HG03439 (cell line): Measurements from ENCODE around the gene CPA2.
"Not testable (repeated sequence)": the region's sequence is repeated elsewhere in the genome, so short reads cannot be mapped to it uniquely, and the experiment has no call there.

Source experiments
- ATAC-seq: cut with Tn5 transposase; IDR thresholded peaks from one replicate; pipeline ENCODE4 v1.9.1; 2021; ENCODE audit warnings: mild to moderate bottlenecking, moderate library complexity; ENCODE audit not compliant: unreplicated experiment

The CPA2 gene

DNA sequence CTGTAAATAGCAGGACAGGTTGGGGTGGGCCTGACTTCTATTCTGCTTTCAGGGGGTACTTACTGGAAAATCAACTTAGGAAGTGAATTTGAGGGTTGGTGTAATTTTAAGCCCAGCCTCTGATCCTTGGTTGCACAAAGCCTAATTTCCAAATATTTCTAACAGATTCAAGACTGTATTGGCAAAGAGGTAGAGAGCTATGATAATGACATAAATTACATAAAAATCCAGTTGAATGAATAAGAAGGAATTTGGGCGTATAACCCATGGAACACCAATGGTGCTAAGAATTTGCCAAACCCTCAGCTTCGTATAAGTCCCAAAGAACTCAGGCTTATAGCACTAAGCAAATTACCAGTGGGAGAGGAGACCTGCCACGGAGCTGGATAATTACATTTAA, 38.2 kb downstream of the CPA2 start:
- ATAC-seq, result no peak

- no peak for ATAC-seq
Measured at GRCh38 chr7:130305433-130306042, 38.9 kb downstream of the CPA2 start.

GRCh38 chr7:130309986-130310385, 43.3 kb downstream of the CPA2 start:
- ATAC-seq, result no peak

DNA sequence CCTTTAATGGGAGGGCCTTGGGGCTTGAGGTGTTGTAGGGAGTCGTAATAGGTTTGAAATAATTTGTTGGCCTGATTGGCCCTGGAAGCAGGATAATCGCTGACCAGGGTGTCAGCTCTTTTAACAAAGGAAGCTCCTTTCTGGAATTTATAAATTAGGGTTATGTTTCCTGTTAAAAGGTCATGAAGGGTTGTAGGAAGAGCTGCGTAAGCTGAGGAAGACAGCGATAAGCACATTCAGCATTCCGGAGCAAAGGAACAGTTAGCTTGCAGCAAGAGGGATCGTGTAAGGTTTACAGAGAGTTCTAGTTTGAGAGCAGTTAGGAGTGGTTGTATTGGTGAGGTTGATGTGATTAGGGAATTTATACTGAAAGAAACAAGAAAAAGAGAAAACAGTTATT, 47.6 kb downstream of the CPA2 start:
- ATAC-seq, result no peak

DNA sequence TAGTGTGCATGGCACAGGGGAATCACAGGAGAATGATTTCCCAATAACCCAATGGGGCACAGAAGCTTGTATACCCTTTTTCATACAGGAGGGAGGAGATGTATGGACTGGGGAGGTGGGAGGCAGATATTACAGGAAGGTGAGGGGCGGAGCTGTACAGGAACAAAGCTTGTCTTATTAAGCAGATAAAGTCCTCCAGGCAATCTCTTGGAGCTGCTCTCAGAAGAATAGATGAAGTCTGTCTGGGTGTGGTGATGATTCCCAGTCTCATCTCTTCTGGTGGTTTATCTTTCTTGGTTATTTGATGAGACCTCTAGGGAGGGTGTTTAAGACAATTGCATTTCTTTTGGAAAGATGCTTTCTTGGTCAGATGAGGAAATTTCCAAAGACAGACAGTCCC, 52.9 kb downstream of the CPA2 start:
- ATAC-seq, result no peak

DNA sequence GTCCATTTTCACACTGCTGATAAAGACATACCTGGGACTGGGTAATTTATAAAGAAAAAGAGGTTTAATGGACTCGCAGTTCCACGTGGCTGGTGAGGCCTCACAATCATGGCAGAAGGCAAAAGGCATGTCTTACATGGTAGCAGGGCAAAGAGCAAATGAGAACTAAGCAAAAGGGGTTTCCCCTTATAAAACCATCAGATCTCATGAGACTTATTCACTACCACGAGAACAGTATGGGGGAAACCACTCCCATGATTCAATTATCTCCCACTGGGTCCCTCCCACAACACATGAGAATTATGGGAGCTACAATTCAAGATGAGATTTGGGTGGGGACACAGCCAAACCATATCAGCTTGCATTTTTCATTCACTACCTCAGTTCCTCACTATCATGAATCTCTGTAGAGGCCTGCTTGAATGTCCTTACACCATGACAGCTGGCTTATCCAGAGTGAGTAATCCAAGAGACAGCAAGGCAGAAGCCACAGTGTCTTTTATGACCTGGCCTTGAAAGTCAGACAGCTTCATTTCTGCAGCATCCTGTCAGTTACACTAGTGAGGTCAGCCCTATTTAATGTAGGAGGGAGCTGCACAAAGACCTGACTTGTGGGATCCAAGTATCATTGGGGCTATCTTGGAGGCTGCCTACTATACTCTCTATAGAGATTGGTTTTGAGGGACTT, 55.0 kb downstream of the CPA2 start:
- ATAC-seq, result not testable (repeated sequence)

- ATAC-seq, result no peak
Measured at GRCh38 chr7:130322615-130323014, 56.0 kb downstream of the CPA2 start.

GRCh38 chr7:130324306-130324943, 57.8 kb downstream of the CPA2 start:
- no peak for ATAC-seq

DNA sequence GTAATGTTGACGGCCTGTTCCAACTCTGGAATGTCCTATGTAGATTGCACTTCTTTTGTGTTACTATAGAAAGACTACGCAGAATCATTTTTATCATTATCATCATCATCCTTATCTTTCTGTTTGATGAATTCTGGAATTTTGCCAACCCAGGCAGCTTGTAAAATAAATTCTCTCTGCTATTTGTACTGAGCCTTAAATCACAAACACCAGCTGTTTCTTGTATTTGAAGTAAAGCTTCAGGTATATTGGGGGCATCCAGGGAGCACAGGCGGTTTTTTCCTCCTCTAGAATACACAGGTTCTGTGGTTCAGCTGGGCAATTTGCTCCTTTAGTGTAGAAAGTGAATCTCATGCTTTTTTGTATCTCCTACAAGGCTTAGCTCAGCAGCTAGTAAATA, 63.0 kb downstream of the CPA2 start:
- no peak for ATAC-seq

DNA sequence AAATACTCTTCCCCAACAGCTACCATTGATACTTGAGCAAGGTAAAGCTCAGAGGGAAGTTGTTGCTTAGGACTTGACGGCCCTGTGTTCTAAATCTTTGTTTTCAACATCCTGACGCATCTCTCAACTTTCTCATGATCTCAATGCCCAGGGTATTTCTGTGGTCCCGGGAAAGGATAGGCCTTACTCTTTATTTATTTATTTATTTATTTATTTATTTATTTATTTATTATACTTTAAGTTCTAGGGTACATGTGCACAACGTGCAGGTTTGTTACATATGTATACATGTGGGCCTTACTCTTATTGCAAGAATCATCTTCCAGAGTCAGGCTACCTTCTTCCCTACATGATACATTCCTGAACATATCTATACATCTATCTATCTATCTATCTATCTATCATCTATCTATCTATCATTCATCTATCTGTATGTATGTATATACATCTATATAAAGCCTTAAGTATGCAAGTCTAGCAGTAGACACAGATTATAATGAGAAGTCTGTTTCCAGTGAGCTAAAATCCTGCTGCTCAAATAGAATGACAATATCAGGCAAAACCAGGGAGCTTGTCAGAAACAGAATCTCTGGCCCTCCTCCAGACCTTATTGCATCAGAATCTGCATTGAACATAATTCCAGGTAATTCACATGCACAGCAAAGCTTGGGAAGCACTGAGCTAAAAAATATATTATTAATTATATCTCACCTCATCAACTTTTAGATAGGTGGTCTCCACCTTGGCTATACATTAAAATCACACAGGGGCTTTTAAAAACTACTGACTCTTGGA, 65.8 kb downstream of the CPA2 start:
- no peak for ATAC-seq

DNA sequence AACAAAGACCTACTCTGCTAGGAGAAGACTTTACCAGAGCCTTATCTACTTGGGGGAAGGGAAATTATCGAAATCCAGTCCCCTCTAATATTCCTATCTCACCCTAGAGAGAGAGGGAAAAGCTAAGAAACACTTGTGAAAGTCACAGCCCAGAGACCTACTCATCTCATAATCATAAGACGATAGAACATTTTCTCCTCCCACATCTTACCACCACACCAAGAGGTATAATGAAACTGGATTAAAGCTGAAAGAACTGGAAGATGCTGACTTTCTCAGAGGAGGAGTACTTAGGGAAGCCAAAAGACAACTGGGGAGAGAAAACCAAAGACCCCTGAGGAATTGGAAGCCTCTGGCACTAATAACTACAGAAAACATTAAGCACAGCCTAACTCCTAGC, 67.2 kb downstream of the CPA2 start:
- ATAC-seq, result no peak

DNA sequence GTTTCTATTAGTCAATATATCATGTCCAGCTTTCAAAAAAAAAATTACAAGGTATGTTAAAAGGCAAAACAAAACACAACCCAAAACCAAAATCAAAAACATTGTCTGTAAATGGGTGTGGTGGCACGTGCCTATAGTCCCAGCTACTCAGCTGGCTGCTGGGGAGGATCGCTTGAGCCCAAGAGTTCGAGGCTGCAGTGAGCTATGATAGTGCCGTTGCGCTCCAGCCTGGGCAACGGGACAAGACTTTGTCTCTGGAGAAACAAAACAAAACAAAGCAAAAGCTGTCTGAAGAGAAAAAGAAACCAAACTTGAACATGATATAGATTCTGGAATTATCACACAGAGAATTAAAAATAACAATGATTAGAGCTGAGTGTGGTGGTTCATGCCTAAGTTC, 67.6 kb downstream of the CPA2 start:
- no peak for ATAC-seq

DNA sequence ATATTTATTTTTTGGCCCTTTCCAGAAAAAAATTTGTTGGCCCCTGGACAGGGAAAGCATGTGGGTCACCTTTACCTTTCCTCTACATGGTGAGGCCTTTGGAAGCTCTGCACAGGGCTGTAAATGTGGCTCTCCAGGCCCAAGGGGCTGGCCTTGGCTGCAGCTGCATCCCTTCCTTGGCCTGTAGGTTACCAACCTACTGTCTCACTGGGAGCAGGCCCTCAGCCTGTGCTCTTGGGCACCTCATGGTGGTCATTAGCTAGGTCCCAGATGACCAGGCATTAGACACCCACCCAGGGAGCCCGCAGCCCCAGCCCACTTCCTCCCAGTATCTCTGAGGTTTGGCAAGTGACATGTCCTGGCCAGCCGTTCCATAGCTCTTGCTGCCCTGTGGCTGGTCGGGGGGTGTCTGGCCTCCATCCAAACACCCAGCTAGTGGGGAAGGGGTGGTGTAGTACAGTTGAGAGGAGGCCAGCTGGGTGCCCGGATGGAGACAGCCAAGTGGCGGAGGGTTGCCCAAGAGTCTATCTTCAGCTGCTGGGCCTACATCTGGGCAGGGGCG, 70.8 kb downstream of the CPA2 start:
- ATAC-seq, result no peak

DNA sequence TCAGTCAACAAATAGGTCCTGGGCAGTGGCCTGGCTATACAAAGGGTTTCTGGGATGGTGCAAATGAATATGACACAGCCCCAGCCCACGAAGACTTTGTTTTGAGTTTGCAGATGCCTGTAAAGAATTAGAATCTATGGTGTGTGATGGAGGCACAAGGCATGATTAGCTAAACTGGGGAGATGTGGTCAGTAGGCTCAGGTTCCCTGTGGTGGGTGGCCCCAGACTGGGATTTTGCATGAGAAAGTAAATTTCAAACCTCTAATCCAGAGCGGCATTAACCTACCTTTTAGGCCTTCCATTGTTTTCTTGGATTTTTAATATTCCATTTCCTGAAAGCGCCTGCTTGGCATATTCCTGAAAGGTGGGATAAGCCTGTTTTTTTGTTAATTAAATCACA, 71.6 kb downstream of the CPA2 start:
- ATAC-seq, result no peak
